GM19193 (cell line): Measurements from ENCODE around the gene LRP6.

ENCODE experiments used
- POLR2A ChIP-seq: IDR thresholded peaks from 4 replicates; pipeline ENCODE4 v1.6.1; 2011; ENCODE audit not compliant: insufficient read depth, insufficient read length; ENCODE audit errors: extremely low read depth

Gene LRP6

GRCh38 chr12:12127304-12127703 is 139.5 kb downstream of the LRP6 start:
- no peak for TF ChIP-seq POLR2A

- no peak for TF ChIP-seq POLR2A
Measured at GRCh38 chr12:12126551-12126950, 140.3 kb downstream of the LRP6 start.

- no peak for TF ChIP-seq POLR2A
Measured at GRCh38 chr12:12123036-12123604, 143.7 kb downstream of the LRP6 start.

- no peak for TF ChIP-seq POLR2A
Measured at GRCh38 chr12:12121061-12121460, 145.8 kb downstream of the LRP6 start.

GRCh38 chr12:12116677-12117076 is 150.2 kb downstream of the LRP6 start:
- TF ChIP-seq POLR2A: no peak

- TF ChIP-seq POLR2A: no peak
Measured at GRCh38 chr12:12115514-12115913, 151.3 kb downstream of the LRP6 start.

GRCh38 chr12:12108441-12109058 is 158.3 kb downstream of the LRP6 start:
- no peak for TF ChIP-seq POLR2A

- TF ChIP-seq POLR2A: no peak
Measured at GRCh38 chr12:12107678-12108077, 159.2 kb downstream of the LRP6 start.

- no peak for TF ChIP-seq POLR2A
Measured at GRCh38 chr12:12099102-12099501, 167.7 kb downstream of the LRP6 start.

- no peak for TF ChIP-seq POLR2A
Measured at GRCh38 chr12:12098691-12099015, 168.2 kb downstream of the LRP6 start.

- no peak for TF ChIP-seq POLR2A
Measured at GRCh38 chr12:12097891-12098690, 168.8 kb downstream of the LRP6 start.

GRCh38 chr12:12095021-12095420 is 171.8 kb downstream of the LRP6 start:
- TF ChIP-seq POLR2A: no peak

- TF ChIP-seq POLR2A: no peak
Measured at GRCh38 chr12:12094481-12094880, 172.4 kb downstream of the LRP6 start.

GRCh38 chr12:12091977-12092663 is 174.7 kb downstream of the LRP6 start:
- TF ChIP-seq POLR2A: no peak

GRCh38 chr12:12091071-12091470 is 175.8 kb downstream of the LRP6 start:
- TF ChIP-seq POLR2A: no peak
